CD4-positive, alpha-beta T cell treated with Interleukin-21 for 1 hour (primary cell): ENCODE data around the gene TMEM54.

Source experiments
- DNase-seq: peaks from one replicate; pipeline ENCODE4 v3.0.0-alpha.2; 2020

The TMEM54 gene, protein sequence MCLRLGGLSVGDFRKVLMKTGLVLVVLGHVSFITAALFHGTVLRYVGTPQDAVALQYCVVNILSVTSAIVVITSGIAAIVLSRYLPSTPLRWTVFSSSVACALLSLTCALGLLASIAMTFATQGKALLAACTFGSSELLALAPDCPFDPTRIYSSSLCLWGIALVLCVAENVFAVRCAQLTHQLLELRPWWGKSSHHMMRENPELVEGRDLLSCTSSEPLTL

DNA sequence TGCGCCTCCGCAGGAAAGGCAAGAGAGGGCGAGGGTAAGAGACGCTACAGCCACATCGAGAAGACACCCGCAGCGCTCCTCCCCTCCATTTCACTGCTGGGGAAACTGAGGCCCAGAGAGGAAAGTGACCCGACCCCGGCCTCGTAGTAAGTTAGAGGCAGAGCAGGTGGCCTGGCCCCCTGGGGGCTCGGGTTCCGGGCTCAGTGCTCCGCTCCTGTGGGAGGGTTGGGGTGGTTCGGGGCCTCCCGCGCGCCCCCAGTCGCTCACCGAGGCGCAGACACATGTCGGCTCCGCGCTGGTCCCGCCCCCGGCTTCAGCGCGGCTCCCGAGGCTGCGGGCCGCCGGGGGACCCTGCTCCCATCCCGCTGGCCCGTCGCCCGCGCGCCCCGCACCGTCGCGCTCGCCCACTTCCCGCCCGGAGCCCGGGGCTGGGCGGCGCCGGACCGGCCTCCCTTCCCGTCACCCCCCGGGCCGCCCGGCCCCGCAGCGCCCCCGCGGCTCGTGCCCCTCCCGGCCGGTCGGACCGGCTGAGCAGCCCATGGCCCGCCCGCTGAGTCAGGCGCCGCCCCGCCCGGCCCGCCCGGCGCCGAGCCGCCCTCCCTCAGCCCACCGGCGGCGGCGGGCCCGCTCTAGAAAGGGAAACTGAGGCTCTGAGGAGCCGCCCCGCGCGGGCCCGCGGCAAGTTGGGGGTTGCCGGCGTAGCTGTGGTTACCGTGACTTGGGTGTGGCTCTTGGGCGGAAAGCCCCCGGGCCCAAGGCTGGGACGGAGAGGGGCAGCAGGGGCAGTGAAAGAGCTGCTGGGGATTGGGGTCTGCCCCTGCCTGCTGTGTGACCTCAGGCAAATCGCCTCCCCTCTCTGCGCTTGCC lies at the start of gene TMEM54:
TSS of gene TMEM54 (minus strand) at position 434 of the 867 bp plus-strand sequence. CDS start at position 283, 151 bp downstream.
- no peak for DNase-seq

DNA sequence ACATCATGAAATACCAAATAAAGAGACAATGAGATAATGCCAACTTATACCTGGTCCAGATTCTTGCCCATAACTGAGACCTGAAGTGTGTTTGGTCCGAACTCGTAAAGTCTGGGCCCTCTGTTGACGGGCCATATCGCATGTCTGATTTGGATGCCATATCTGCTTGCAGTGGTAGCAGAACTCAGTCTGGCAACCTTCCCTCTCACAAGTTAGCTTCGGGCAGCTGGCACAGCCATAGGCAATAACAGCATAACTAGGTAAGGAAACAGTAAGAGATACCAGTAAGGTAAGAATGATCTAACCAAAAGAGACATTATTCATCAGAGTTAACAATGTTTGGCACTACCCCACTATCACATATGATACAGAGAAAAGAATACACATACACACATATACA lies 48.3 kb upstream of the TMEM54 start:
- no peak for DNase-seq

DNA sequence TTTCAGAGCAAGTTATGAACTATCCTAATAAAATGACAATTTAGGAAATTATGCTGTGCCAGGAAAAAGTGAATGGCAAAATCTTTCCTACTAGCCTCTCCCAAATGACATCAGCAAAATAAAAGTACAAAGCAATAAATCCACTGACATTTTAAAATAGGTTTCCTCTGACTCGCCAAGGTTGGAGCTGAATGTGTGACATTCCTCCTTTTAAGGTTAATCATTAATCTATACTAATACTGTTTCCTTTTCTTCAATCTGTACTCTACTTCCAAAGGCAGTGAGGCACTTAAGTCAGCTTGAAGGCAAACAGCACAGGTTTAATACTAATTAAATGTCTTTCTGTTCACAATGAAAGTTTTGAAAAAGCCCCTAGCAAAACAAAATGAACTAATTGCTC lies 47.7 kb upstream of the TMEM54 start:
- DNase-seq: no peak

DNA sequence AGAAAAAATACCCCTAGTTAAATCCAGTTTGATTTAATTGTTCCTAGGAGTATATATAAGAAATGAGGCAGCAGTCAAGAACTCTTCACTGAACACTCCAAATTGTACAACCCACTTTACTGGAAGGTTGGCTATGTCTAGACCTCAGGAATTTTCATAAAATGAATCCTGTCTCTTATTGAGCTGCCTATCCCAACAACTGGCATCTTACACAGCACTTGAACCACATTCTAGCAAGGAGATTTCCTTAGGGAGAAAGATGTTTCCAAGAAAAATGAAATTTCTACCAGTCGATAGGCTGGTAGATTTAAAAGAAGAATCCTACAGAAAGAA lies 47.2 kb upstream of the TMEM54 start:
- no peak for DNase-seq

DNA sequence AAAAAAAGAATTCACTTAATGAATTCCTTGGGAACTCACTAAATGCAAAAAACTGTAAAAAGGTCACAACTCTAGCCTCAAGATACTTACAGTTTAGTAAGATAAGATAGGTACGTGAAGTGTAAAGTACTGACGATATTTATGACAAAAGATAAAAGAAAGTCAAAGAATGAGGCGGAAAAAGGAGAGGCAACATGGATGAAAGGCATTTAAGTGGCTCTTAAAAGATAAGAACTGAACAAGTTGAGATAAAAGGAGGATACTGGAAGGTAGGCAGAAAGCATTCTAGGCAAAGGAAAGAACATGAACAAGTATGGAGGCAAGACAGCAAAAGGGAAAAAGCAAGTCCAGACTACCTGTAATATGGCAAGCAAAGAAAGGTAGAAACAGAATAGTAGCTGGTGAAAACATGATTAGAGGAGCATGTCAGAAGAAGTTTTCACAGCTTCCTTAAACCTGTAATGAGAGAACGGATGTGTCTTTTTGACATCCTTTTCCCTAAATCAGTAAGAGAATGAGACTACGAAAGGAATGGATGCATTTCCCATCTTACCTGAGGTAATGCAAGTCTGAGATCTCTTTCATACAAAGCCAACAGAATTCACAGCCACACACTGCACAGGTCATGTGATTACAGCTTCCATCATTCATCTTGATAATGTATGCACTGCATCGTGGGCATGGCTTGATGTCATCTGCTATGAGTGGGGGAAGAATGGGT lies 46.6 kb upstream of the TMEM54 start:
- DNase-seq: no peak

DNA sequence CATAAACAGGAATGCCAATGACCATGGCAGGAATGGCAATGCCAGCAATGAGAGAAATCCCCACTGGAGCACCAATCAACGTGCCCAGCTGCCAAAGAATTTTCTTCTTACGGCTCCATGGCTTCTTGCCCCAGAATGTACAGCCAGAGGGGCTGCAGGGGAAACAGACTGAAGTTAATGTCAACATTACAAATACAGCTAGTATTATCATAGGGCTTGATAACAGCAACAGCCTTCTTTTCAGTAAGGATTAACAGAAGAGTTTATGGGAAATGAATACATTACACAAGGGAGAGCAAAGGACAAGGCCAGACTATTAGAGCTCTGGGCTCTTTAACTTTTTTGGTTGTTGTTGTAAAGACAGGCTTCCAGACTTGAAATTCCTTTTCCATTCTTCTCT lies 45.2 kb upstream of the TMEM54 start:
- DNase-seq: no peak

DNA sequence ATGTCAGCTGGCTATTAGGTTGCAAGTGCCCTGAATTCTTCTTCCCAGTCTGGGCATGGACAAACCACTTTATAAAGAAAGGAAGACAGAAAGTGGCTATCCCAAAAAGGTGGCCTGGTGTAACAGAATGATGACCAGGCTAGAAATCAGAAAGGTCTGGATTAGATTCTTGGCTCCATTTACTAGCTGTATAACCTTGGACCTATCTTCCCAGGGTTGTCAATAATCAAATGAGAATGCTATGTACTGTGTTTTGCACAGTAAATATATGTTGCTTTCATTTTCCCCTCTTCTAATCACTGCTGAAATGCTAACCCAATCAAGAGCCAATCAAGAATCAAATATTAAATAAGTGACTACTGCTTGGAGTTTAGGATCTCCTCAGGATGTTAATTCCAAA lies 43.0 kb upstream of the TMEM54 start:
- DNase-seq: no peak

DNA sequence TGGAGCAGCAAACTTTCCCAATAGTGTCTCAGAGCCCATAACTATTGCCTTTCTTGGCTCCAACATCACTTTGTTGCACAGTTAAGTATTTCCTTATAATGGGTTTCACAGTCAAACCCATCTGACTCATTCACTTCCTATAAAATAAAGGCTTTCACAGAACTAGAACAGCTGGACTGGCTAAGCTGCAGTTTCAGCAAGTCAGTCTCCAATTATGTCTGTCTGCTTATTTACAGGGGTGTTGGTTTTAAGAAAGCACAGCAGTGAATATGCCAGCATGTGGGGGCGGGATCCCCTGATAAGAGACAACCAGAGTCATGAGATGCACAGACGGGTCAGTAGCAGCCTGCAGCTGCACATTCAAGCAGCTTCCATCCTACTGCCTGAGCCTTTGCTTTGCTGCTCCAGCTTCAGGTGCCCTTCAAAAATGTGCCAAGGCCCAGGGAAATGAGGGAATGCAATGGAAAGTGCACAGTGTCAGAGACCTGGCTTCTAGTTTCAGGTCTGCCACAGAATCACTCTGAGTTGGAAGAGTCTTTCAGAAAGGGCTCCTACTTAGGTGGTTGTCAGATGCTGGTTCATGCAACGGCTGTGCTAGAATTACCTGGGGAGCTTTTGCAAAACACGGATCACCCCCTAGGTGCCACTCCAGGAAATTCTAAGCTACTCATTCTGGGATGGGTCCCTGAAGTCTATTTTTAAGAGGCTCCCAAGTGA lies 38.6 kb upstream of the TMEM54 start:
- no peak for DNase-seq

DNA sequence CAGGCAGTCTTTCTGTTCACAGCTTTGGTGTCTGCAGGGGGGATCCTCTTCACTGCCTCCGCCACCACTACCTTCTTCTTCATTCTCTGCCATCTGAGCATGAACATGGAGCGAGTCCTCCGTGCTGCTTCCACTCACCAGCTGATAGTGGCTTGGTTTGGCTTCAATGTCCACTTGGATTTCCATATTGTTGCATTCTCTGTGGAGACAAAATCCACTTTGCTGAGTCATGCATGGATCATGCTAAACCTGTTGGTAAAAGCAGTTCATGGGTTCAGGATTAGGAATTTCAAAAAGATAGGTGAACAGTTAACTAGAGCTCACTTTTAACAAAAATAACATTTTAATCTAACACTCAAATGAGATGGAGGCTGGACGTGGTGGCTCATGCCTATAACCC lies 35.9 kb upstream of the TMEM54 start:
- no peak for DNase-seq

DNA sequence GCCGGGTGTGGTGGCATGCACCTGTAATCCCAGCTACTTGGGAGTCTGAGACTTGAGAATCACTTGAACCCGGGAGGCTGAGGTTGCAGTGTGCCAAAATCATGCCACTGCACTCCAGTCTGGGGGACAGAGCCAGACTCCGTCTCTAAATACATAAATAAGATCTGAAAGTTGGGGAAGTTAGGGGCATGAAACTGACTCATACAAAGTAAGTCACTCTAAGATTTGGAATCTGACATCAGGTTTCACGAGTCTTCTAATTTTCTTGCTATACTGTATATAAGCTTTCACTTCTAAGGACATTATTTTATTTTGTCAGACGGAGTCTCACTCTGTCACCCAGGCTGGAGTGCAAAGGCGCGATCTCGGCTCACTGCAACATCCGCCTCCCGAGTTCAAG lies 33.3 kb upstream of the TMEM54 start:
- DNase-seq: no peak

DNA sequence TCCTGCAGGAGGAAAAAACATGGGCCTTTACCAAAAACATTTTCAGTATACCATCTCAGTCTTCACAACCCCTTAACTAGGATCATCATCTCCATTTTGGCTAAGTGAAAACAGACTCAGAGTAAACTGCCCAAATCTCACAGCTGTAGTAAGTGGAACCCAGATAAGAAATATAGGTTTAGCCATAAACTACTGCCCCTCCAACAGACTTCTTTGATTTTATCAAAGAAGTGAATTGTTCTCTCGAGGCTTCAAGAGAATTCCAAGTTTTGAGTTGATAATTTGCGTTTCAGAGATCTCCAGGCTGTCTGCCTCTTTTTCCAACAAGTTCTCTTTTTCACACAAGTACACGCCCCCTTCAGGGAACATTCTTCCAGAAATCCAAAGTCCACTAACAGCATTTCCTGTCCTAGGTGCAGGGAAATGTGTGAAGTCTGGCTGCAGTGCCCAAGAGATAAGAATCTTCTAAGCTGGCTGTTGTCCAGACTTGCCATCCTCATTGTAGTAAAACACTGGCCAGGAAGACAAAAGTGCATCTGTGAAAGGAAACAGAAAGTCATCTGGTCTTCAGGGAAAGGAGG lies 32.6 kb upstream of the TMEM54 start:
- no peak for DNase-seq

DNA sequence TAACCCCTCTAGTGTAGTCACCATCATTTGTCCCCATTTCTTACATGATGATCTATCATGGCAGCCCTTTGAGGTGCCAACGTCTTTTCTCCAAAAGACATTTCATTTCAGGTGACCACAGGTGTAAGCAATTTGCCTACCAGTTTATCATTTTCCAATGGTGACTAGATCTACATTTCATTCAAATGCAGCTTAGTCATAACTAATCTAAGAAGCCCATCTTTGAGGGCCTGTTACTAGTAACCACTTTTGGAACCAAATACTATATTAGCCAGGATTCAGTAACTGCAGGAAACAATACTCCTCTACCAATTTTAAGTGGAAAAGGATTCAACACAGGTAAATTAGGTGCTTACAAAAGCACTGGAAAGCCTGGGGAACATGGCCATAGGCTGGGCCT lies 30.6 kb upstream of the TMEM54 start:
- no peak for DNase-seq

DNA sequence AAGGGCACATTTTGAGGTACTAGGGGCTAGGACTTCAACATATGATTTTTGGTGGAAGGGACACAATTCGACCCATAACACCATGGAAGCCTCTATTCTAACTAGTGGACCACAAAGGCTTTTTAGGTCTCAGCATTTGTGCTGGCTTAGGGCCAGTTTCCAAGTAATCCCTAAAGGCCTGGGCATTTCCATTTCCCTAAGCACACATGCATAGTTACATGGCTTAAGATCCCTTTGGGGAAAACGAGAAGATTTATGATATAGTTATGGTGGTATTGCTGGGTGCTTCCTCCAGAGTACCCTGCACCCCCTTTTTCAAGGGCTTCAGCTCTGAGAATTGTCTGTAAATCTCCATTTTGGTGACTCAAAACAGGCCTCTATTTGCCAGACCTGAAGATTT lies 28.2 kb upstream of the TMEM54 start:
- DNase-seq: no peak

DNA sequence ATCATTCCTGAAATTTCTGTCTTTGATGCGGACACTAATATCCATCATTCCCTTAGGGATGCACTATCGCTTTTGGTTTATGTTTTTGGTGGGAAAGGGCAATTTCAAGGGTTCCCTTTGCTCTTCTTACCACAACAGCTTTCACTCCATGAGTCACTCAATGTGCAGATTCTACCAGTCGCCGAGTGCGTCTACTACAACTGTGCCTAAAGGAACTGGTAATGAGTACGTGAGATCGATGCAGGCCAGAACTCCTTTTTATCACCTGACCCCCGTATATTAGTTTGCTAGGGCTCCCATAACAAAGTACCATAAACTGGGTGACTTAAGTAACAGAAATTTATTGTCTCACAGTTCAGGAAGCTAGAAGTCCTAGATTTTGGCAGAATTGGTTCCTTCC lies 27.5 kb upstream of the TMEM54 start:
- no peak for DNase-seq

DNA sequence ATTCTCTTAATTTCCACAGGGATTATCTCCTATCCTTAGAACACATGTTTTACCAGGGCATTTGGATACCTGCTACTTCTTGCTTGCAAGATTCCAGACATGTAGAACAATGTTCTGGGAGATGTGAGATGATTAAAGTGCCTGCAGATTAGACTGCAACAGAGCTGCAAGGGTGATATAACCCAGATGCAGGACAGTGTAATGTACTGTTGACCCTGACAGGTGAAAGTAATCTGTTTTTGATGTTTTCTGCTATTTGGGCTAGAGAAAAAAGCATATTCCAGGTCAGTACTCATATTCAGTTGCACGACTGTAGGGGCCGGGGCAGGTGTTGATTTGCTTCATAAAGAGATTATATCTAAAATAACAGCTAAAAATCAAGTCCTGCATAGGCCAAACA lies 27.1 kb upstream of the TMEM54 start:
- DNase-seq: no peak

DNA sequence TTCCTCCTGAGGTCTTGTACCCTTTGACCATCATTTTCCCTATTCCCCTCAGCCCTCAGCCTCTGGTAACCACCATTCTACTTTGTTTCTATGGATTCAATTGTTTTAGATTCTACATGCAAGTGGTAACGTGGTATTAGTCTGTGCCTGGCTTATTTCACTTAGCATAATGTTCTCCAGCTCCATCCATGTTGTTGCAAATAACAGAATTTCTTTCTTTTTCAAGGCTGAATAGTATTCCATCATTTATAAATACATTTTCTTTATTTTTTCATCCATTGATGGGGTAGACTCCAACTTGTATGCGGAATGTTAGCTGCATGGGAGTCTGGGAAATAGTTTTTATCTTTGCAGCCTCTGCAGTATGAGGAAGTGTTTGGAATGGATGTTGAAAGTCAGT lies 26.3 kb upstream of the TMEM54 start:
- no peak for DNase-seq

DNA sequence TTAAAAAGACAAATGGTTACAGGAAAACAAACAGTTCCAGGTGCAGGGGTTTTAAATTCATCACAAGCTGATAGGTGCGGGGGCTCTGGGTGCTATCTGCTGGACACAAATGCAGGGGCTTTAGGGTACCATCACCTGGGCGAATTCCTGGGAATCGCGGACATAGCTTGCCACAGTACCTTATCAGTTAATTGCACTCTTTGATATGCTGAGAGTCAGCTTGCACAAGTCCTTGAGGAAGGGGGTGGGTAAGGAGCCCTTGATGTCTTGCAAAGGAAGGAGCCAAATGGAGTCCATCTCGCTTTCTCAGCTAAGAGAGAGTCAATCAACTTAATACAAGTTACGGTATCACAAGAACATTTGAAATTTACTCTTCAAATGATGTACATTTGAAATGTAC lies 25.4 kb upstream of the TMEM54 start:
- no peak for DNase-seq

DNA sequence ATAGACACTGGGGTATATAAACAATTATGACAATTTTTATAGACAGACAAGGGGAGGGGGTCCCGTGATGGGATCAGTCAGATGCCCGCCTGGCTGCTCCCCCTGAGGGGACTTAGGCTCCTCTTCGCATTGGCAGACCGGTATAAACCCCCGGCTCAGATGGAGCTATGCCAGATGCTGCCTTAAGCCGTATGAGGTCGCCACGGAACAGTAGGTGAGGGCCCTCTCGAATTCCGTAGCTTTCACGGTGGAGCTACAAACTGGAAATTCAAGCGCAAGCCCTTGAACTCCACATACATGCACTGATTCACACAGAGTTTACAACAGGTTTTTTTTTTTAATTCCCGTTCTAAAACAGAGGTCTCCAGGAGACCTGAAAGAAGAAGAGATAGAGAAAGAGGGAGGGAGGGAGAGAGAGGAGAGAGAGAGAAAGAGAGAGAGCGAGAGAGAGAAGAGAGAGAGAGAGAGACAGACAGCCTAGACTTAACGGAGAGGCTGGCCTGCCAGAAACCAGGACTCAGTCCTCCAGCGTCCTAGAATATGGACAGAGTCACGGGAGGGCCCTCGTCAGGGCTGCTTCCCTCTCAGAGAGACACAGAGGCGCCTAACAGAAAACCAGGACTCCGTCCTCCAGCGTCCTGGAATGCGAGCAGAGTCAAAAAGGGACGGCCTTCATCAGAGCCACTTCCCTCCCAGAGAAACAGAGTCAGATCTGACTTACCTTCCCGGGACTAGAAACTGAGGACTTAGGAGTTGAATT lies 24.4 kb upstream of the TMEM54 start:
- no peak for DNase-seq

DNA sequence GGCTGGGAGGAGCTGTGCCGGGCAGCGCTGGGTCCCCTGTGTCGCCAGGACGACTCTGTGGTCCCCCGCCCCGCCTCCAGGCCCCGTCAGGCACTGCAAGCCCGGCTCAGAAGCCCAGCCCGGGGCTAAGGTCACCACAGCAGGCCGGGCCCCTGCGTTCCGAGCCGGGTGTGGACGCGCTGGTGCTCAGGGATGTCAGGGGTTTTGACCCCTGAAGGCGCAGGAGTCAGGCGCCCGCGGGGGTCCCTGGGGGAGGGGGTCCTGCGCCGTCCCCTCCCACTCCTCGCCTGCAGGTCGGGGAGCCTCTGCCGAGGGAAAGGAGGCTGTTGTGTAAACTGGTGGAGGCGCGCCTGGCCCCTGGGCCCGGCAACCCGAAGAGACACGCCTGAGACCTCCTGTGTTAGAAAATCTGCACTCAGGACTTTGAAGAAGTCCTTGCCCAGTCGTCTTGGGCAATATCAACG lies 23.7 kb upstream of the TMEM54 start:
- no peak for DNase-seq

DNA sequence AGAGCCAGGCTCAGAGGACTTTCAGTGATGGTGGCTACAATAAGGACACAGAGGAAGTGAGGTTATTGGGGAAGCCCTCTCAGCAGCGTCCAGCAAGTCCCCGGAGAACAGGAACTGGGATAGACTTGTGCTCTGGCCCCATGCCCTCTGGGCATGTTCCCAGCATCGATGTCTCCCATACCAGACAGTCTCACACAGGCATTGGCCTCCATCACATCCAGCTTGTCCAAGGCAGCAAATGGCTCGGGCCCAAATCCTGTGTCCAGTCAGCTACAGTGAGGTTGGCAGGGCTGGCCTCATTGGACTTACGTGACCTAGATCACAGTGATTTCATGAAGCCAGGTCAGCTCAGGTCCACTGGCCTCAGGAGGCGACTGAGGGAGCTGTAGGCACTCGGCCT lies 19.6 kb upstream of the TMEM54 start:
- DNase-seq: no peak

DNA sequence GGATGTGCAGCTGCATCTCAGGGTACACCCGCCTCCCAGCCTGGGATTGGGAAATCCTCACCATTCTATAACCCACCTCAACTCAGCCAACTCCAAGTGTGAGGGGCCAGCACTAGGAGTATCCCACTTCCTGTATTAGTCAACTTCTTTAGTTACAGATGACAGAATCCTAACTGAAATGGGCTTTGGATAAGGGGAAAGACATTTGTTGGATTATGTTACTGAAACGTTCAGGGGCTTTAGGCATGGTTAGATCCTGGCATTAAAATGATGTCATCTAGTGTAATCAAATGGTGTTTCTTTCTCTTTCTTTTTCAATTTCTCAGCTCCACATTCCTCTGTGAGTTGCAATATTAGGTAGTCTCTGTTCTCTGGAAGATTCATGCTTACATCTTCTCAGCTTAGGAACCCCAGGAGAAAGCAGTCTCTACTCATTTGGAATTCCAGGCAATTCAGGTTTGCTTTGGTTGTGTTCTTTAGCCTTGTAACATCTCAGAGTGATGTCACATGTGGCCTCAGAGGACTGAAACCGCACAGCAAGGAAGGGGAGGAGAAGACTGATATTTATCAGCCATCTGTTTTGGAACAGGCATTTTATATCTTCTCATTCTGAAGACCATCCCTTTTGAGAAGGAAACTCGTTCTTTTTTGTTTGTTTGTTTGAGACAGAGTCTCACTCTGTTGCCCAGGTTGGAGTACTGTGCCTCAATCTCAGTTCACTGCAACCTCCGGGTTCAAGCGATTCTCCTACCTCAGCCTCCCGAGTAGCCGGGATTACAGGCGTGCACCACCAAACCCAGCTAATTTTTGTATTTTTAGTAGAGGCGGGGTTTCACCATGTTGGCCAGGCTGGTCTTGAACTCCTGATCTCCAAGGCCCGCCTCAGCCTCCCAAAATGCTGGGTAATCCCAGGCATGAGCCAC lies 18.9 kb upstream of the TMEM54 start:
- DNase-seq: no peak
